Measurements from ENCODE around the gene TMIGD3.

TMIGD3 gene

DNA sequence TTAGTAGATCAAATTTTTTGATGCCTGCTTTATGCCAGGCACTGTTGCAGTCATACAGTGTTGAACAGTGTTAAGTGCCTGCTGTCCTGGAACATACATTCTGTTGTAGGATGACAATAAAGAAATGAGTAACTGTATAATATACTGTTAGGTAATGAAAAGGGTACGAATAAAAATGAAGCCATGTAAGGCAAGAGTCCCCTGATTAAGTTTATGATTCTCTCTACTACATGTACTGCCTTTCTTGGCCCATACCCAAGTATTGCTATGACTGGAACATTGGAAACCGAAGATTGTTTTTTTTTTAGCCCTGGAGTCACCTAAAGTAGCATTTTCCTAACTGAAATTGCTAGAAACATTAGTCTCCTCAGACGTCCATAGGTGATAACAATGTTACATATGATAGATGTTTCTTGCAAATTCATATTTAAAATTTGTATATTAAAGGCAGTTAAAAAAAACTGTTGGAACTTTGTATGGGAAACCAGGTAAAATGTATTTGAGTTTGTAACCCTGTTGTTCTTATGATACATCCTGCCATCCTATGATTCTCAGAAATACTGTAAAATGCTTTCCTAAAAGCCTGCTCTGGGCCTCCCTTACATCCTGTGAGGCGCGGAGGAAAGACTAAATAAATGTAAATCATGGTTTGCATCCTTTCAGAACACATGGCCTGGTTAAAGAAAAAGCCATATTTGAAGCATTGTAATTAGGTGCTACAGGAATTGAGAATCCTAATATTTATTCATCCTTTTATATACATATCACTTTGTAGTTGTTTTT lies 48.4 kb downstream of the TMIGD3 start:
- TF ChIP-seq, protein P1, sequence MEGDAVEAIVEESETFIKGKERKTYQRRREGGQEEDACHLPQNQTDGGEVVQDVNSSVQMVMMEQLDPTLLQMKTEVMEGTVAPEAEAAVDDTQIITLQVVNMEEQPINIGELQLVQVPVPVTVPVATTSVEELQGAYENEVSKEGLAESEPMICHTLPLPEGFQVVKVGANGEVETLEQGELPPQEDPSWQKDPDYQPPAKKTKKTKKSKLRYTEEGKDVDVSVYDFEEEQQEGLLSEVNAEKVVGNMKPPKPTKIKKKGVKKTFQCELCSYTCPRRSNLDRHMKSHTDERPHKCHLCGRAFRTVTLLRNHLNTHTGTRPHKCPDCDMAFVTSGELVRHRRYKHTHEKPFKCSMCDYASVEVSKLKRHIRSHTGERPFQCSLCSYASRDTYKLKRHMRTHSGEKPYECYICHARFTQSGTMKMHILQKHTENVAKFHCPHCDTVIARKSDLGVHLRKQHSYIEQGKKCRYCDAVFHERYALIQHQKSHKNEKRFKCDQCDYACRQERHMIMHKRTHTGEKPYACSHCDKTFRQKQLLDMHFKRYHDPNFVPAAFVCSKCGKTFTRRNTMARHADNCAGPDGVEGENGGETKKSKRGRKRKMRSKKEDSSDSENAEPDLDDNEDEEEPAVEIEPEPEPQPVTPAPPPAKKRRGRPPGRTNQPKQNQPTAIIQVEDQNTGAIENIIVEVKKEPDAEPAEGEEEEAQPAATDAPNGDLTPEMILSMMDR (conservative IDR thresholded peaks at IDR 0.05): no peak
- no peak for TF ChIP-seq ZFX (IDR thresholded peaks at IDR 0.05)
- no peak overlapping the region for H3K27ac ChIP-seq

DNA sequence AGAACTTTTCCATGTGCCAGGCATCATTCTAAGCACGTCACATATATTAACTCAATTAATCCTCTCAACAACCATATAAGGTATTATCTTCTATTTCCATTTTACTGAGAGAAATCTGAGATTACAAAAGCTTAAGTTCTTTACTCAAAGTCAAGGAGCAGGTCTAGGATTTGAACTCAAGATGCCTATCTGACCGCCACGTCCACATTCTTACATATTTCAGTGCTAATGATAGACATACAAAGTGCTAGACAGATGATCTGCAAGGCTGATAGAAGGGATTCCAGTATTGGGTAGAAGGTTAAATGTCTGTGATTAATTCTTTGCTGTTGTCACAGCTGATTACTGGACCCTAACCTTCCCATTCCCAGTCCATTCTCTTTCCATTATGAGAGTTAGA lies 49.7 kb downstream of the TMIGD3 start:
- TF ChIP-seq ZFX (IDR thresholded peaks at IDR 0.05): no peak
- TF ChIP-seq, protein P1 (conservative IDR thresholded peaks at IDR 0.05): no peak
- no peak overlapping the region for H3K27ac ChIP-seq

DNA sequence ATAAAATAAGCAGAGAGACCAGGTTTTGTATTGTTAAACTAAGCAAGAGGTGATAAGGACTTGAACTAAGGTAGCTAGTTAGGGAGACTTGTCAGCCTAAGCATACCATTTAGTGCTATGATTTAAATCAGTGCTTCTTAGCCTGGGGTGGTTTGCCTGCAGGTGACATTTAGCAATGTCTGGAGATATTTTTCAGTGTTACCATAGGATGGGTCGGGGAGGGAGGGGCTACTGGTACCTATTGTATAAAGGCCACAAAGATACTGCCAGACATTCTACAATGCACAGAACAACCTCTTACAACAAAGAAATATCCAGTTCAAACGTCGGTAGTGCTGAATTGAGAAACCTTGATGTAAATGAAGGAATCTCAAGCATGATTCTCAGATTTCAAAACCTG lies 50.9 kb downstream of the TMIGD3 start:
- no peak overlapping the region for H3K27ac ChIP-seq
- TF ChIP-seq, protein P1 (conservative IDR thresholded peaks at IDR 0.05): no peak
- TF ChIP-seq ZFX (IDR thresholded peaks at IDR 0.05): no peak

DNA sequence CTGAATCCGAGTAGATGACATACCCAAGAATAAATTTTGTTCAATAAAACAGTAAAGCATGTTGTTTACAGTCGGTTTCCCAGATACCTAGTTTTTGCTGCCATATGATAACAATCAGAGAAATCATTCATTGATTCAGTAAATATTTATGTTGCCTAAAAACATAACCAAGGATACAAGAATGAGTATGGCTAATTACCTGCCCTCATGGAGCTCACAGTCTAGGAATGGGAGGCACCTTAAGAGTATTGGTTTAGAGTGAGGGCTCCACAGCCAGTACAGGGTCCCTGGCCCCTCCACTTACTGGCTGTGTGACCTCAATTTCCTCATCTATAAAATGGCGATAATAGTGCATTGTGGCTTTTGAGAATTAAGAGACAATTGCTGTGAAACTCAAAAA lies 53.2 kb downstream of the TMIGD3 start:
- TF ChIP-seq ZFX (IDR thresholded peaks at IDR 0.05): no peak
- TF ChIP-seq, protein P1 (conservative IDR thresholded peaks at IDR 0.05): no peak
- H3K27ac ChIP-seq: peak overlapping the region; percentile 96

DNA sequence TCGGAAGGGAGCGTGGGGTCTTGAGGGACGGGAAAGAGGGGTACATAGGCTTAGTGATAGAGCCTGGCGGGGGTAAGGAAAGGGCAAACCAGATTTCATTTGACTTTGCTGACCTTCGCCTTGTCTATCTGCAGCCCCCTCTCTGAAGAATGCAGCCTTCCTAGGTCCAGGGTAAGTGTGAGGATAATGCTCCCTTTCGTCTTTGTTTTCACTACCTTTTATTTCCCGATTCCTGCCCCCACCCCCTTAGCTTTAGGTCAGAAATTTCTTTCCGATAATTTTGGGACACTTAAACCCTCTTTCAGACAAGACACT lies 53.8 kb downstream of the TMIGD3 start:
- TF ChIP-seq ZFX (IDR thresholded peaks at IDR 0.05): no peak
- TF ChIP-seq, protein P1 (conservative IDR thresholded peaks at IDR 0.05): no peak

DNA sequence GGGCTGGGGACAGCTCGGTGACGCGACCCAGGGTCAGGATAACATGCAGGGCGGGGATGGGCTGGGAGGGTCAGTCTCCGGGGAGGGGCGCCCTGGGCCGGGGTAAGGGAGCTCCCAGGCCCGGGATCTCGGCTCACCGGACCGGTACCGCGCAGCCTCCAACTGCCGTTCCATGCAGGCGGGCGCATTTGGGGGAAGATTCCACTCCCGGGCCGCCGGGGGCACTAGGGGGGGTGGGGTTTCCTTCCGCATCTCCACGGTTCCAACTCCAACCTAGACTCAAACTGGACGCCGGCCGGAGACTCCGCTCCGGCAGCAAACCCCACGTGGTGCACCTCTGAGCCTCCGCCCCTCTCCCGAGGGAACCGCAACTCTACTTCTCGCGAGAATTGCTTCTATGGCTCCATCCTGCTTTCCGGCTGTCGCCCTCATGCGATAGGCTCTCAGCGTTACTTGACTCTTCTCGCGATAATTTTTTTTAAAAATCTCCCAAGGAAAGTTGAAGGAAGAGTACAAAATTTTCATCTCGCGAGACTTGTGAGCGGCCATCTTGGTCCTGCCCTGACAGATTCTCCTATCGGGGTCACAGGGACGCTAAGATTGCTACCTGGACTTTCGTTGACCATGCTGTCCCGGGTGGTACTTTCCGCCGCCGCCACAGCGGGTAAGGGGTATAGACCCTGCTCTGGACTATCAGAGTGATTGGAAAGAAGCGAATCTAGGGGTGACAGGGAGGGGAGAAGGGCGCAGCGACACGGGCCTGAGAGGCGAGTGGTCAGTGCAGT lies 54.3 kb downstream of the TMIGD3 start, which contains the start of the genes ATP5PB and WDR77:
ATP5PB (plus strand) TSS at position 547 of the 785 bp plus-strand sequence; CDS start at position 625, 78 bp downstream.
WDR77 (minus strand) TSS at position 339 of the 785 bp plus-strand sequence; CDS start at position 252, 87 bp downstream.
- H3K27ac ChIP-seq: peak within 1 kb of the TSS; percentile 96
- TF ChIP-seq ZFX (IDR thresholded peaks at IDR 0.05): peak; percentile 21; the same call in 1 of the 2 replicates
- TF ChIP-seq, protein P1 (conservative IDR thresholded peaks at IDR 0.05): no peak

More for the DNA sequence above, 53.8 kb downstream of the TMIGD3 start:
- H3K27ac ChIP-seq: peak overlapping the region; percentile 96

DNA sequence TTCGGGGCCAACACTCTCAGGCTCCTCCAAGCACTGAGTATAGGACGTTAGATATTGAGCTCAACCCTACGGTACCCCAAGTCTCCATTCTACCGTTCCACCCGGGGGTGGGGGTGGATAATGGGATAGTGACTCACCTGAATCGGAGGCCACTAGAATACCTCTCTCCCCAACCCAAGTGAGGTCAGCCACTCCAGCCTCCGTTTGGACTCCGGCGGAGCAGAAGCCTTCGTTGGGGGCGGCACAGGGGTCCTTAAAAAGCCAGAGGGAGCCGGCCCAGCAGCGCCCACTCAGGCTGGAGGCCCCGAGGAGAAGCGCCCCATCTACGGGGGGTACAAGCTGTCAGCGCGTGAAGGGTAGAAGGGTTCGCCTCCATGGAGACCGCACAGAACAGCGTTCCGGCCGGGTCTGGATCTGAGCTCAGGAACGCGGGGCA lies 54.9 kb downstream of the TMIGD3 start:
- H3K27ac ChIP-seq: peak overlapping the region; percentile 96
- TF ChIP-seq, protein P1 (conservative IDR thresholded peaks at IDR 0.05): no peak
- TF ChIP-seq ZFX (IDR thresholded peaks at IDR 0.05): no peak
